Right renal cortex interstitium (tissue), 3 donors: ENCODE data around the gene TULP4. TPM values are rescaled to one million over a fixed set of nuclear protein-coding genes. Genes with fewer than 3 reads are reported as not detected.
"Not testable (repeated sequence)": the region's sequence is repeated elsewhere in the genome, so short reads cannot be mapped to it uniquely, and the experiment has no call there.

ENCODE experiments used
- DNase-seq, 3 donors: peaks; one replicate each; pipeline ENCODE4 v3.0.0-alpha.2; 2013; ENCODE audit warnings: low read depth in 3 of 3, low spot score in 2 of 3
- polyA plus RNA-seq, 3 donors: library from polyadenylated mRNA; unstranded; fragments of 120-200 nt; gene quantifications; one replicate each; pipeline ENCODE4 v1.2.1, GENCODE V29; 2013; ENCODE audit not compliant: insufficient read length in 3 of 3

The TULP4 gene
- polyA plus RNA-seq, 3 donors, result 17.7 to 19.1 (median 18.4) TPM

DNA sequence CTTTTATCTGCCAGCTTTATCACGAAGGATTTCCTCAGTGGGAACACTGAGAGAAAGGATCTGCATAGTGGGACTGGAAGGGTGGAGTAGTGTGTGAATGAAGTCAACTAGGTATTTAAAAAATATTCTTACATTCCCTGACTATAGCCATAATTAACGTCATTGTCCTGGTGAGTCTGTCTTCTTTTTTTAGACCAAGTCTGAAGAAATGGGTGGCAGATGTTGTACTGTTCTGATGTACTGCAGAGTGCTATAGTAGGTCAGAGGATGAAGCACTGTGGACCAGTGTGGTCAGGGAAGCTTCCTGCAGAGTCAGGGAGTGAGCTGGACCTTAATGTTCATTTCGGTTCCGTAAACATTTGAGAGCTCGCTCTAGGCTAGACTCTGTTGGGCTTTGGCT, 11.9 kb downstream of the TULP4 start:
- DNase-seq, result no peak

DNA sequence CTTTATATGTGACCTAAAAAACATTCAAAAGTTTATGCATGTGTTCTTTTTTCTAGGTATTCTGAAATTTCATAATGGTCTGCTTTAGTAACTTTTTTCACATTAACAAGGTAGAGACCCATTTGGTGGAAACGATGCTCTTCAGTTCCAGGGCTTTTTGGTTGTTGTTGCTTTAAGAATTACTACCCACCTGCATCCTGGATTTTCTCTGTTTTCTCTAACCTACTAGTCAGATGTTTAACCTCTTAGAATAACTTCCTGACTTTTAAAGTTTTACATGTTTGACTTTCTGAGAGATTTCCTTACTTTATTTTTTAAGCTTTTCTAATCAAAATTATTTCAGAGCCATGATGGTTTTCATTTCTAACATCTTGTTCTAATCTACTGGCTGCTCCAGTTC, 14.9 kb downstream of the TULP4 start:
- no peak for DNase-seq

DNA sequence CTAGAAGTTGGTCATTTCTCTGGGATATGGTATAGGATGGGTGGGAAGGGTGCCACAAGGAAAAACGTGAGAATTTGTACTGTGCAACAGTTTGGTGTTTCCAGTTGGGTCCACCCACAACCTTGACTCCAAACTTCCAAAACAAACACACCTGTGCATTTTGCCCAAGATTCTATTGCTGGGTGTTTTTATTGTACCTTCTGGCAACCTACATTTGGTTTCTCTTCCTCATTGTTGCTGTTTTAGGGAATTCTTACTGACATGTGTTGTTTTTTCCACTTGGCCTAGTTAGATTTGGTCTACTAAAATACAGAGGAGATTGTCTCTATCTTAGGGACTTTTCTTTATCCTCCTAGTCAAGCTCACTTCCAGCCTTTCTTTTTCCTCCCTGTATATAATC, 16.7 kb downstream of the TULP4 start:
- DNase-seq, result no peak

DNA sequence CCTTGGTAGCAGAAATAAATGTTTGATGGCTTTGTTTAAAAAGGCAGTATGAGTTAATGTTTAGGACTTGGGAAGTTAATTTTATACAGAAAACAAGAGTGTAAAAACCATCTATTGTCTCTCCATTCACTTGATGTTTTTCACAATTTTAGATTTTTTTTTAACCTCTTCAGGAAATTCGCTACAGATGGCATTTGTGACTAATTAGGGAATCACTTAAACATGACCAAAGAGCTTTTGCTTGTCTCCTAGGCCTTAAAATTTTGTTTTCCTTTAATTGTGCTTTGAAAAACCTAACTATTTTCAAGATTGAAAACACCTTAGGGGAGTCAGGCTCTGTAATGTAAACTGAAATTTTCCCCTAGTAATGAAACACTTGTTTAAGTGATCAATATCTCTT, 17.3 kb downstream of the TULP4 start:
- no peak for DNase-seq

DNA sequence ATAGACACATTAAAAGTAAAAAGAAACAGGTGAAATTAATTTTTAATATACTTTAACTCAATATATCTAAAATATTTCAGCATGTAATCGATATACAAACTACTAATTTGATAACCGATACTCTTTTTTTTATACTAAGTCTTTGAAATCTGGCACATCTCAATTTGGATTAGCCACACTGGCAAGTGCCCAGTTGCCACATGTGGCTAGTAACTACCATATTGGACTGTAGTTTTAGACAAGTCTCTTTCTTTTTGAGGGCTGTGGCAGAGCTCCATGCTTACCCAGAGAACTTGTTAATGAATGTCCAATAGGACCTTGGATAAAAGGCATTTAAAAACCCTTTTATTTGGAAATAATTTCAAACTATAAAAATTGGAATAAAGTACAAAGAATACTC, 17.8 kb downstream of the TULP4 start:
- no peak for DNase-seq

DNA sequence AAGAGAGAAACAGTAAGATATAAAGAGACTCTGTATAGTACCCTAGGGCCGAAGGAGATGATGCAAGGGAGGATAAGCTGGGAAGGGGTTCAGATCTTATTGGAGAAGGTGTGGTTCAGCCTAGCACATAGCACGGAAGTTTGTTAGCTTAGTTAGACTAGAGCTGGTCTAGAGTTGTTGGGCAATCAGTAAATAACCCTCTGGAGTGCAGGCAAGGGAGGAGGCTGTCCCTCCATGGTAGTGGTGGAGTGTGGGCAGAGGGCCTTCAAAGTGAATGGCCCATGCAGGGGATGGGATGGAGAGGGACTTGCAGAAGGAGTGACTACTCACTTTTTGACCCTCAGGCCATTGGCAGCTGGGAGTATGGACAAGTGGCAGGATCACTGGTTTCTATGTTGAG, 20.0 kb downstream of the TULP4 start:
- DNase-seq, result no peak

DNA sequence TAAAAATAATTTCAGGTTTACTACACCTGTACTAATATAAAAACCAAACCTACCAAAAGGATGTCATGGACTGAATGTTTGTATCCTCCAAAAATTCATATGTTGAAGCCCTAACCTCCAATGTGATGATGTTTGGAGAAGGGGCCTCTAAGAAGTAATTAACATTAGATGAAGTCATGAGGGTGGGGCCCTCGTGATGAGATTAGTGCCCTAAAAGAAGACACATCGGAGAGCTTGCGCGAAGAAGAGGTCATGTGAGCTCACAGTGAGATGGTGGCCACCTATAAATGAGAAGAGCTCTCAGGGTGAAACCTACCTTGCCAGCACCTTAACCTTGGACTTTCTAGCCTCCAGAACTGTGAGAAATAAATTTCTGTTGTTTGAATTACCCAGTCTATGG, 20.8 kb downstream of the TULP4 start:
- DNase-seq, result no peak

DNA sequence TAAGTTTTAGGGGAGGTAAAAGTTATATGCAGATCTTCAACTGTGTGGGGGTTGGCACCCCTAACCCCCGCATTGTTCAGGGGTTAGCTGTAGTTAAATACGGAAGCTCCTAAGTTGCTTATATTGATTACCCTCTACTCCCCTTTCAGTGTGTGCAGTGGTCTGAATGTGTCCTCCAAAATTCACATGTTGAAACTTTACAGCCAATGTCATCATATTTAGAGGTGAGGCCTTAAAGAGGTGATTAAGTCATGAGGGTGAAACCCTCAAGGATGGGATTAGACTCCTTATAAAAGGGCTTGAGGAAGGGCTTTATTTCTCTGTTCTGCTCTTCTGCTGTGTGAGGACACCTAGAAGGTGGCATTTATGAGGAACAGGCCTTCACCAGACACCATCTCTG, 22.3 kb downstream of the TULP4 start:
- DNase-seq, result no peak

DNA sequence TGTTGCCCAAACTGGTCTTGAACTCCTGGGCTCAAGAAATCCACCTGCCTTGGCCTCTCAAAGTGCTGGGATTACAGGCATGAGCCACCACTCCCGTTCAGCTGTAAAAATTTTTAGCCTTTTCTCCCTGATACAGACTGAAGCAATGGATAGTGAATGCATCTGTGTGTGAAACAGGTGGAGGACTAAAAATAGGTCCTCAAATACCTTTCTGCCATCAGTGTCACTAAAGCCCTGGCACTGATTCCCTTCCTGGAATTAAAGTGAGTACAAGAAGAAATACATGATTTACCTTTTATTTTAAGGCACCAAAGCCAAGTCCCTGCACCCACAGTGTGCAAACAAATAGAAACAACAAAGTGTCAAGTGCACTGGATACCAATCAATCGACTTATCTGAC, 25.1 kb downstream of the TULP4 start:
- no peak for DNase-seq

DNA sequence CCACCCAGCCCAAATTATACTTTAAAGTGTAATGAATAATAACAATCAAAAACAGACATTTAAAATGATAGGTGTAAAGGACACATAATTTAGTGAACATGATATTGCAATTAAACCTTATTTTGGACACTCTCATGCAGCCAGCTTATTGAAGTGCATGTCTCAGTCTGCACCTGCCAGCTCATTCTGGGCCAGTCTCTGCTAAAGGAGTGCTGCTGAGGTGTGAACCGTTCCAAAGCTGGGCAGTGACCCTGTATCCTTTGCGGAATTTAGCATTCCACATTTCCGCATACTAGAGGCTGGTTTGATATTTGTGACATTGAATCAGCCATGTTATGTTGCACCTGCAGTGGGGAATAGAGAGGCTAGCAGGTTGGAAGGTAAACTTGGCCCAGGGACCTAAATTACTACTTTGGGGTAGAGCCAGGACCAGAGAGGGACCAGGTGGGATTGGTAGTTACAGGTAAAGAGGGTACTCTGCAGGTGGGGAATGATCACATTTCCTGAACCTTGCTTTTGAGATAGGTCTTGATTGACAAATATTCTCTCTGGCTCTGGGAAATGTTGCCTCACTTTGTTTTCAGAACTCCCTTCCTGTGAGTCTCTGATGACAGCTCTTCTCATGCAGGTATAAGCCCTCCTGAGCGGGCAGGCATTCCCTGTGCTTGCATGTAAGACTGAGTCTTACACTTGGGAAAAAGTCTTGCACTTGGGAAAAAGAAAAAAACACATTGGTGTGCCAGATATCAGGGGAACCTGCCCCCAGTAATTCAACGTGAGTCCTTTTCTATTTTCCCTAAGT, 26.2 kb downstream of the TULP4 start:
- no peak for DNase-seq

DNA sequence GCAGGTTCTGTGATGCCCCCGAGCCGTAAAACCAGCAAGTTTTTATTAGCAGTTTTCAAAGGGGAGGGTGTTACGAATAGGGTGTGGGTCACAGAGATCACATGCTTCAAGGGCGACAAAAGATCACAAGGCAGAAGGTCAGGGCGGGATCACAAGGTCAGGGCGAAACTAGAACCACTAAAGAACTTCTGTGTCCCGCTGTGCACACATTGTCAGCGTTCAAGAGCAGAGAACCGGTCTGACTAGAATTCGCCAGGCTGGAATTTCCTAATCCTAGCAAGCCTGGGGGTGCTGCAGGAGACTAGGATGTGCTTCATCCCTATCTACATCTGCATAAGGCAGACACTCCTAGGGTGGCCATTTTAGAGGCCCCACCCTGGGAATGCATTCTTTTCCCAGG, 26.9 kb downstream of the TULP4 start:
- not testable (repeated sequence) for DNase-seq

DNA sequence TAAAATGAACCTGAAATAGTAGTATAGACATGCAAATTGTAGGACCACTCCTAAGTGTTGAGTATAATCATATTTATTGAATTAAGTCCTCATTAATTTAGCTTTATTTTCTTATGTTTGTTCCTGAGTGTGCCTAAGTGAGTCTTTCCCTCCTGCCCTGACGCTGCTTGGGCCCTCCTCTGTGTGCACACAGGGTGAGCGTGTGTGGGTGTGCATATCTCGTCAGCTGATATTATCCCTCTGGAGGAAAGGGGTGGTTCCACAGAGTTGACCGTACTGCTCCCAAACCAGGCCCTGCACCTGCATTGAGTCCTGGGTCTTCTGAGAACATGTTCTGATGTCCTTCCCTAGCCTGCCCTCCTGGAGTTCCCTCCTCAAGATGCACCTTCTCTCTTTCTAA, 28.0 kb downstream of the TULP4 start:
- DNase-seq, result no peak

DNA sequence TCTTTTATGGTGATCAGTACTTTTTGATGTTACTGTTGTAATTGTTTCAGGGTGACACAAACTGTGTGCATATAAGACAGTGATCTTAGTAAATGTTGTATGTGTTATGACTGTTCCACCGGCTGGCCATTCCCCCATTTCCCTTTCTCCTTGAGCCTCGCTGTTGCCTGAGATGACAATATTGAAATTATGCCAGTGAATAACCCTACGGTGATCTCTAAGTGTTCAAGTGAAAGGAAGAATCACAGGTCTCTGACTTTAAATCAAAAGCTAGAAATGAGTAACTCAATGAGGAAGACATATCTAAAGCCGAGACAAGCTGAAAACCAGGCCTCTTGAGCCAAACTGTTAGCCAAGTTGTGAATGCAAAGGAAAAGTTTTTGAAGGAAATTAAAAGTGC, 32.3 kb downstream of the TULP4 start:
- DNase-seq, result no peak

DNA sequence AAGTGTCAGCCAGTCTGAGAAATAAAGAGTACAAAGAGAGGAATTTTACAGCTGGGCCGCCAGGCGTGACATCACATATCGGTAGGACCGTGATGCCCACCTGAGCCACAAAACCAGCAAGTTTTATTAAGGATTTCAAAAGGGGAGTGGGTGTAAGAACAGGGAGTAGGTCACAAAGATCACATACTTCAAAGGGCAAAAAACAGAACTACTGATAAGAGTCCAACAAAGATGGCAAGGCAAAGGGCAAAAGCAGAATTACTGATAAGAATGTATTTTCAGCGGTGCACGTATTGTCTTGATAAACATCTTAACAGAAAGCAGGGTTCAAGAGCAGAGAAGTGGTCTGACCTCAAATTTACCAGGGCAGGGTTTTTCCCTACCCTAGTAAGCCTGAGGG, 33.2 kb downstream of the TULP4 start:
- not testable (repeated sequence) for DNase-seq

DNA sequence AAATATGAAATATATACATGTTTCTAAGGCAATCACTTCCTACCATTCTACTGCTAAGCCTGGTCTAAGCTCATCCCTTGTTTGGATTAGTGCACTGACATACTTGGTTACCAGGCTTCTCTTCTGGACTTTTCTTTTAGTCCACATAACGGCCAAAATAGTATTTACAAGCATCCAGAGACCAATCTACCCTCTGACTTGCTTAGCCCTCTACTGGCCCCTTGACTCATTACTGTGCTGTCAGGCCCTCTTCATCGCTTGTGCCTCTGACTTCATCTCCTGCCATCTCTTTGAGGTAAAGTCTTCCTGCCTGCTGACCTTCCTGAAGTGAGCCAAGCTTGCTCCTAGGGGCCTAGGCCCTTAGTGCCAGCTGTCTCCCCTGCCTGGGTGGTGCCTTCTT, 35.1 kb downstream of the TULP4 start:
- no peak for DNase-seq

DNA sequence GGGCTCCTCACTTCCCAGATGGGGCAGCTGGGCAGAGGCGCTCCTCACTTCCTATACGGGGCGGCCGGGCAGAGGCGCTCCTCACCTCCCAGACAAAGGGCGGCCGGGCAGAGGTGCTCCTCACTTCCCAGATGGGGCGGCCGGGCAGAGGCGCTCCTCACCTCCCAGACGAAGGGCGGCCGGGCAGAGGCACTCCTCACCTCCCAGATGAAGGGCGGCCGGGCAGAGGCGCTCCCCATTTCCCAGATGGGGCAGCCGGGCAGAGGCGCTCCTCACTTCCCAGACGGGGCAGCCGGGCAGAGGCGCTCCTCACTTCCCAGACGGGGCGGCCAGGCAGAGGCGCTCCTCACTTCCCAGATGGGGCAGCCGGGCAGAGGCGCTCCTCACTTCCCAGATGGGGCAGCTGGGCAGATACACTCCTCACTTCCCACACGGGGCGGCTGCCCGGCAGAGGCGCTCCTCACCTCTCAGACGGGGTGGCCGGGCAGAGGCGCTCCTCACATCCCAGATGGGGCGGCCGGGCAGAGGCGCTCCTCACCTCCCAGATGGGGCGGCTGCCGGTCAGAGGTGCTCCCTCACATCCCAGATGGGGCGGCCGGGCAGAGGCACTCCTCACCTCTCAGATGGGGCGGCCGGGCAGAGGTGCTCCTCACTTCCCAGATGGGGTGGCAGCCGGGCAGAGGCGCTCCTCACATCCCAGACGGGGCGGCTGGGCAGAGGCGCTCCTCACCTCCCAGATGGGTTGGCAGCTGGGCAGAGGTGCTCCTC, 36.7 kb downstream of the TULP4 start:
- DNase-seq, result not testable (repeated sequence)

DNA sequence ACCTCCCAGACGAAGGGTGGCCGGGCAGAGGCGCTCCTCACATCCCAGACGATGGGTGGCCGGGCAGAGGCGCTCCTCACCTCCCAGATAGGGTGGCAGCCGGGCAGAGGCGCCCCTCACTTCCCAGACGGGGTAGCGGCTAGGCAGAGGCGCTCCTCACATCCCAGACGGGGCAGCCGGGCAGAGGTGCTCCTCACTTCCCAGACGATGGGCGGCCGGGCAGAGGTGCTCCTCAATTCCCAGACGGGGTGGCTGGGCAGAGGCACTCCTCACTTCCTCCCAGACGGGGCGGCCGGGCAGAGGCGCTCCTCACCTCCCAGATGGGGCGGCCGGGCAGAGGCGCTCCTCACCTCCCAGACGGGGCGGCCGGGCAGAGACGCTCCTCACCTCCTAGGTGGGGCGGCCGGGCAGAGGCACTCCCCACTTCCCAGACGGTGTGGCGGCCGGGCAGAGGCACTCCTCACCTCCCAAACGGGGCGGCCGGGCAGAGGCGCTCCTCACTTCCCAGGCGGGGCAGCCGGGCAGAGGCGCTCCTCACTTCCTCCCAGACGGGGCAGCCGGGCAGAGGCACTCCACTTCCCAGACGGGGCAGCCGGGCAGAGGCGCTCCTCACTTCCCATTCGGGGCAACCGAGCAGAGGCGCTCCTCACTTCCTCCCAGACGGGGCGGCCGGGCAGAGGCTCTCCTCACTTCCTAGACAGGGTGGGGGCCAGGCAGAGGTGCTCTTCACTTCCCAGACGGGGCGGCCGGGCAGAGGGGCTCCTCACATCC, 37.4 kb downstream of the TULP4 start:
- DNase-seq, result not testable (repeated sequence)

DNA sequence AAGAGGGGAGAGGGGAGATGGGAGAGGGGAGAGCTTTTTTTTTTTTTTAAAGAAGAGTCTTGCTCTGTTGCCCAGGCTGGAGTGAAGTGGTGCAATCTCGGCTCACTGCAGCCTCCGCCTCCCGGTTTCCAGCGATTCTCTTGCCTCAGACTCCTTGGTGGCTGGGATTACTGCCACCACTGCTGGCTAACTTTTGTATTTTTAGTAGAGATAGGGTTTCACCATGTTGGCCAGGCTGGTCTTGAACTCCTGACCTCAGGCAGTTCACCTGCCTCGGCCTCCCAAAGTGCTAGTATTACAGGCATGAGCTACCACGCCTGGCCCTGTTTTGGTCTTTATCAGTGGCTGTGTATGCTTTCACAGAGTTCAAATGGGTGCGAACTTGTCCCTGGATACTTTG, 38.5 kb downstream of the TULP4 start:
- DNase-seq, result not testable (repeated sequence)

DNA sequence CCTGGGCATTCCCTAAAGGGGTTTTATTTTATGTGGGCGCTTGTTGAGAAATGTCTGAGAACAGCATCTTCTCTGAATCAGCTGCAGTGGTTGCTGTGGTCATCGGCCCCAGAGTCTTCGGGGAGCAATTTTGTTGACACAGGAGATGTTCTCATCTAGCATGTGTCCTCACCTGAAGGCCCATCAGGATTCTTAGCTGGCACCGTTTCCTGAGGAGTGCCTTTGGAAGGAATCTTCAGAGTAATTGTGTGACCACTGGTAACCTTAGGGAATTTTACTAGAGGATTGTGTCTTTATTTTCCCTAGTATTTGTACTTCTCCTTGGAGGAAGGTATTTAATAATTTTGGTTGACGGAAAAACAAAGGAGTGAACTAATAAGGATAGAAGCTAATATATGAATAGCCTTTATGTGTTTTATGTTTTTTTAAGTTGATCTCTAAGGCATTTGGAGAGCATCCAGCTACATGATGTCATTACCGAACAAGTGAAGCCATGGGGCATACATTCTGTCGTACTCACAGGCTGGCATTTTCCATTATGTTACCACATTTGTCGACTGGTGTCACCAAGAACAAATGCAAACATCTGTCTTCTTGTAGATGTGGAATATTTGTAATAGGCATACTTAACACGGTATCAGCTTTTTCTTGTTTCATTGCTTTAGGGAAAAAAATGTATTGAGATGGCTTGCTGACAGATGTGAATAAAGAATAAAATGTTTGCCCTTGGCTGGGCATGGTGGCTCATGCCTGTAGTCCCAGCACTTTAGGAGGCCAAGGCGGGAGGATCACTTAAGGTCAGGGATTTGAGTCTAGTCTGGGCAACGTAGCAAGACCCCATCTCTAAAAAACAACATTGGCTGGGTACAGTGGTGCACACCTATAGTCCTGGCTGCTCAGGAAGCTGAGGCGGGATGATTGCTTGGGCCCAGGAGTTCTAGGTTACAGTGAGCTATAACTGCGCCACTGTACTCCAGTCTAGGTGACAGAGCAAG, 41.9 kb downstream of the TULP4 start:
- no peak for DNase-seq
